GM10847 (cell line): Measurements from ENCODE around the gene SKI.

ENCODE experiments used
- POLR2A ChIP-seq: IDR thresholded peaks from 2 replicates; pipeline ENCODE4 v1.6.1; 2011; ENCODE audit not compliant: insufficient read length; ENCODE audit errors: extremely low read depth

The SKI gene

GRCh38 chr1:2253797-2254480, 25.8 kb downstream of the SKI start:
- no peak for TF ChIP-seq POLR2A

- no peak for TF ChIP-seq POLR2A
Observed at GRCh38 chr1:2255047-2255419, 26.9 kb downstream of the SKI start.

DNA sequence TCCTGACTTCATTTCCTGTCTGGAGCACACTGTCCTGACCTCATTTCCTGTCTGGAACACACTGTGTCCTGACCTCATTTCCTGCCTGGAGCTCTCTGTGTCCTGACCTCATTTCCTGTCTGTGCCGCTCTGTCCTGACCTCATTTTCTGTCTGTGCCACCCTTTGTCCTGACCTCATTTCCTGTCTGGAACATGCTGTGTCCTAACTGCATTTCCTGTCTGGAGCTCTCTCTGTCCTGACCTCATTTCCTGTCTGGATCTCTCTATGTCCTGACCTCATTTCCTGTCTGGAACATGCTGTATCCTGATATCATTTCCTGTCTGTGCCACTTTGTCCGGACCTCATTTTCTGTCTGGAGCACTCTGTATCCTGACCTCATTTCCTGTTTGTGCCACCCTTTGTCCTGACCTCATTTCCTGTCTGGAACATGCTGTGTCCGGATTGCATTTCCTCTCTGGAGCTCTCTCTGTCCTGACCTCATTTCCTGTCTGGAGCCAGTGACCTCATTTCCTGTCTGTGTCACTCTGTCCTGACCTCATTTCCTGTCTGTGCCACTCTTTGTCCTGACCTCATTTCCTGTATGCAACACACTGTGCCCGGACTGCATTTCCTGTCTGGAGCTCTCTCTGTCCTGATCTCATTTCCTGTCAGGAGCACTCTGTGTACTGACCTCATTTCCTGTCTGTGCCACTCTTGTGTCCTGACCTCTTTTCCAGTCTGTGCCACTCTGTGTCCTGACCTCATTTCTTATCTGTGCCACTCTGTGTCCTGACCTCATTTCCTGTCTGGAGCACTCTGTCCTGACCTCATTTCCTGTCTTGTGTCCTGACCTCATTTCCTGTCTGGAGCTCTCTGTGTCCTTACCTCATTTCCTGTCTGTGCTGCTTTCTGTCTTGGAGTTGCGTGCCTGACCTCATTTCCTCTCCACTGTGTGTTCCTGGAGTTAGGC, 27.6 kb downstream of the SKI start:
- TF ChIP-seq POLR2A, result no peak

- TF ChIP-seq POLR2A, result no peak
Observed at GRCh38 chr1:2256435-2257244, 28.5 kb downstream of the SKI start.

GRCh38 chr1:2257245-2257627, 29.1 kb downstream of the SKI start:
- TF ChIP-seq POLR2A, result no peak

DNA sequence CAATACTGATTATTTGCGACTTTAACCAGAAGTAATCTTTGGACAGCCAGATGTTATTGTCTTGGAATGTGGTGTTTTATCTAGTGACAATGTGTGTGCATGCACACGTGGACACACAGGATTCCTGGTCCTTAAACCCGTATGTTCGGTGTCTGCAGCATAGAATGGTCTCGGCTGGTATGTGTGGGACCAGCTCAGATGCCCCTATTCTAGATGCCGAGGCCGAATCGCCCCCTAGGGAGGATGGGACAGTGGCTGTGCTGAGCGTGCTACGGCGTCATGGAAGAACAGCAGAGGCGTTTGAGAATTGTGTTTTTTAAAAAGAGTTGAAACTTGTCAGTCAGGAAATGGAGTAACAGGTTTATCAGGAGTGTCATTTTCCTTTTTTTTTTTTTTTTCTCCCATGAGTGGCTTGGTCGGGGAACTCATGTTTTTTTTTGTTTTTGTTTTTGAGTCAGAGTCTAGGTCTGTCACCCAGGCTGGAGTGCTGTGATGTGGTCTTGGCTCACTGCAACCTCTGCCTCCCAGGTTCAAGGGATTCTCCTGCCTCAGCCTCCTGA, 30.1 kb downstream of the SKI start:
- TF ChIP-seq POLR2A, result no peak

DNA sequence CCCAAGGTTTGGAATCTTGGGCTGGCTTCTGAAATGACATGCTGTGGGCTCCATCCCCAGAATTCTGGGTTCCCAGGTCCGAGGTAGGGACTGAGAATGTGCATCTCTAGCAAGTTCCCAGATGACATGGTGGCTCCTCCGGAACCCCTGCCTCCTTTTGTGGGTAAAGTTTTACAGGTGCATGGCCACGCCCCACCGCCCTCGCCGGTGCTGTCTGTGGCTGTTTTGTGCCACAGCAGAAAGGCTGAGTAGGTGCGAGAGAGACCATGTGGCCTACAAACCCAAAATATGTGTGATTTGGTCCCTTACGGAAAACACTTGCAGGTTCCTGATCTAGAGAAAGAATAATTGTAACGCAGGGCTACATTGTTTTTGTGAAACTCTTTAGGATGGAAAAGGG, 30.9 kb downstream of the SKI start:
- no peak for TF ChIP-seq POLR2A

DNA sequence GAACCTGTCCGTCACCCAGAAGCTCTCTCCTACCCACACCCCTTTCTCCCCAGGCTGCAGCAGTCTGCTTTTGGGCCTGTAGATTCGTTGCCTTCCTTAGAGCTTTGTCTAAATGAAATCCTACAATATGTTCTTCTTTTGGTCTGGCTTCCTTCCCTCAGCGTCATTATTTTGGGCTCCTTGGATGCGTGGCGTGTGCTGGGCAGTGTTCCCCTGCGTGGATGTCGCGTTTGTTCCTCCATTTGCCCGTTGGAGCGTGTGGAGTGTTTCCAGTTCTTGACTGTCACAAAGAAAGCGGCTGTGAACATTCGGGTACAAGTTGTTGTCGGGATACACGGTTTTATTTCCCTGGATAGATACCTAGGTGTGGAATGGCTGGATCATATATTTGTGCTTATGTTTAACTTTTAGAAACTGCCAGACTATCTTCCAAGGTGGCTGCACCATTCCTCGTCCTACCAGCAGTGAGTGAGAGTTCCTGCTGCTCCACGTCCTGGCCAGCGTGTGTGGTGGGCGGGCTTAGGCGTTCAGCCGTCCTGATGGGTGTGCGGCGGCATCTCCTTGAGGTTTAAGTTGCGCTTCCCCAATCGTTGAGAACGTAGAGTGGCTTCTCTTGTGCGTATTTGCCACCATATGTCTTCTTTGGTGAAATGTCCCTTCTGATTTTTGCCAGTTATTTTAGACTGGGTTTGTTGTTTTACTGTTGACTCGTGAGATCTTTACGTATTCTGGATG, 31.7 kb downstream of the SKI start:
- TF ChIP-seq POLR2A, result no peak

DNA sequence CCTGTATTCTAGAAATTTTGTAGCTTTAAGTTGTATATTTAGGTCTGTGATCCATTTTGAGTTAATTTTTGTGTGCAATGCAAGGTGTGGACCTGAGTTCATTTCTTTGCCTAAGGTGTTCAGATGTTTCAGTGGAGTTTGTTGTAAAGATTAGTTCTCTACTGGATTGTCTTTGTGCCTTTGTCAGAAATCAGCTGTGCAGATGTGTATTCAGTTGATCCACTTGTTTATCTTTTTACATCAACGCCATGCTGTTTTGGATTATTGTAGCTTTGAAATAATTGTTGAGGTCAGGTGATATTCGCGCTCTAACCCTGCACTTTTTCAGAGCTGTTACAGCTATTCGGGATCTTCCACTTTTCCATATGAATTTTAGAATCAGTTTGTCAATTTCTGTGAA, 32.8 kb downstream of the SKI start:
- TF ChIP-seq POLR2A, result no peak

GRCh38 chr1:2266301-2266975, 38.3 kb downstream of the SKI start:
- no peak for TF ChIP-seq POLR2A

DNA sequence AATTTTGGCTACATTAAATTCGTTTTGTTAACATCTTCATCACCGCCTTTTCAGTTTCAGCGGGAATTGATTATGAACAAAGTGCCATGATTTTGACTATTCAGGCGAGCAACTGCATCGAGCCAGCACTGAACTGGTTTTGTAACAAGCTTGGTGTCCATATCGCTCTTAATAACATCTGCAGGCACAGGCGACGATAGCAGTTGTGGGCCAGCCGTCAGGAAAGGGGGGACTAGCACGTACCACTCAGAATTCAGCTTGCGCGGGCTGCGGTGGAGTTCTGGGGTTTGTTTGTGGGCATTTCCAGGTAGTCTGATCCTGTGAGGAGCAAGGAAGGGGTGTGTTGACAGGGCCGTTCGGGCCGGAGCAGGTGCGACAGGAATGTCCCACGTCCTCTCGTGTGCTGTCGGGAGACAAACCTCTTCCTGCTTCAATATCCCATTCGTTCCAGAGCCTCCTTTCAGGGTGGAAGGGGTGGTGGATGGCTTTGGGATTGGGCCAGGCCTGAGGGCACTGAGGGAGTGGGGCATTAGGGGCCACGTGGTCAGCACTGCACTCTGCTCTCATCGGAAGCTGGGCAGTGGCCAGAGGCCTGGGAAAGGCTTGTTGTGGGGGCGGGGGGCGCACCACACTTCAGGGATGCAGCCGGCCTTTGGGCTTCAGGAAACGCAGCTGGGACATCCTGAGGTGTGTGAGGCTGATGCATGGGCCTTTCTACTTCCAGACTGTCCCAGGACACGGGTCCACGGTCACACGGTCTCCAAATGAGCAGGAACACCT, 39.1 kb downstream of the SKI start:
- no peak for TF ChIP-seq POLR2A

DNA sequence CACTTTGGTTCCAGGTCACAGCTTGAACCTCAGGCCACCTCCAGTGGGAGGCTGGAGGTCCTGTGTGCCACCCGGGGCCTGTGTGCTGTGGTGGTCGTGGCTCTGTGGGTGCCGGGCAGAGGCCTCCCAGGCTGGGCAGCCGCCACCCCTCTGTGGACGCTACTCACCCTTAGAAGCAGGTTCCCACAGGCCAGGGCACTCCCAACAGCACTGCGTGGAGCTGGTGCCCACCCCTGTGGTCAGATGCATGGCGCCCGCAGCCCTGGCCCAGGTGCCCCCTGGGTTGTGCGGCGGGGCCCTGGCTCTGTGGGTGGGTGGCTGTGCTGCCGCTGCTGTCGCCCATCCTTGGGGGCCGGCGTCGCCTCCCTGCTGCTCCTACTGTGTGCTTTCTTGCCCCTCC, 39.7 kb downstream of the SKI start:
- TF ChIP-seq POLR2A, result no peak

- TF ChIP-seq POLR2A, result no peak
Observed at GRCh38 chr1:2268285-2269056, 40.4 kb downstream of the SKI start.
